K562 (cell line): ENCODE results near the gene OR10H3. TPM values are rescaled to one million over a fixed set of nuclear protein-coding genes. Genes with fewer than 3 reads are reported as not detected.

Experiments used
- ATAC-seq: fragments of 200-7000 bp; cut with Tn5 transposase; 3 replicates; pipeline ENCODE4 v1.9.1; 2020; ENCODE audit warnings: moderate library complexity
- BruUV-seq: library from RNA; stranded (reverse); fragments of 400-500 nt; replicated peaks from 2 replicates; lab custom pipeline; 2021; lab: Mats Ljungman, UMichigan
- CTCF ChIA-PET: fragments of 300-600 bp; formaldehyde crosslinking; extraction: SDS; loops from one replicate; lab custom pipeline; 2021; ENCODE audit warnings: low intra/inter-chr PET ratio; lab: Yijun Ruan, JAX
- POLR2A ChIA-PET: fragments of 300-600, 350-650 bp; sonication (Branson Sonifier 250); formaldehyde crosslinking; extraction: SDS; loops from one replicate; lab custom pipeline; 2021; ENCODE audit warnings: antibody characterized with exemption, inconsistent platforms; lab: Yijun Ruan, JAX
- DNase-seq, 4 experiments: peaks; one replicate each; pipeline versions ENCODE4 v3.0.0 to v3.0.0-alpha.2; 2011 to 2018; ENCODE audit warnings: low spot score in 3 of 4, mixed read lengths in 3 of 4; ENCODE audit errors: extremely low read depth in 1 of 4
- FAIRE-seq: peaks from 2 replicates; lab custom pipeline; 2011; peaks lifted over from hg19 to GRCh38; lab: Jason Lieb, UNC
- H2AFZ ChIP-seq: 2 replicates; pipeline ENCODE4 v1.6.0; 2011; ENCODE audit warnings: low read depth, low read length, control low read depth, inconsistent platforms
- H3K27ac ChIP-seq: fragments of 200-600 bp; 3 replicates; pipeline ENCODE4 v1.8.0; 2011; ENCODE audit warnings: low read depth, mild to moderate bottlenecking, control low read depth, inconsistent platforms, low read length, moderate library complexity, mixed read lengths; ENCODE audit errors: extremely low read depth
- H3K27me3 ChIP-seq, 2 experiments: fragments of 300-600 bp in 1 of 2; 2 replicates in 1 of 2; 3 replicates in 1 of 2; pipeline versions ENCODE4 v1.6.0 to v1.8.0; 2011; ENCODE audit warnings: inconsistent platforms in 2 of 2, low read length in 2 of 2, mild to moderate bottlenecking in 1 of 2, mixed read lengths in 1 of 2, moderate library complexity in 1 of 2; ENCODE audit not compliant: control insufficient read depth in 2 of 2, insufficient read depth in 2 of 2
- H3K36me3 ChIP-seq: fragments of 300-600 bp; 3 replicates; pipeline ENCODE4 v1.8.0; 2011; ENCODE audit warnings: mild to moderate bottlenecking, low read length, inconsistent platforms; ENCODE audit not compliant: control insufficient read depth, insufficient read depth
- H3K4me1 ChIP-seq, 2 experiments: fragments of 200-600 bp in 1 of 2; replicated peaks in 1 of 2; 2 replicates in 1 of 2; 3 replicates in 1 of 2; pipeline versions ENCODE4 v1.5.1 to v1.8.0; 2011; ENCODE audit warnings: inconsistent platforms in 2 of 2, low read length in 2 of 2, mild to moderate bottlenecking in 1 of 2, mixed read lengths in 1 of 2, moderate library complexity in 1 of 2; ENCODE audit not compliant: control insufficient read depth in 2 of 2, insufficient read depth in 2 of 2
- H3K4me2 ChIP-seq: 2 replicates; pipeline ENCODE4 v1.6.1; 2011; ENCODE audit warnings: low read length, control low read depth, inconsistent platforms, mixed read lengths; ENCODE audit not compliant: insufficient read depth
- H3K4me3 ChIP-seq: fragments of 200-600 bp; sonication (generic), shearing (Covaris generic); 2 replicates; pipeline ENCODE4 v1.5.1; 2016; ENCODE audit warnings: control low read depth, inconsistent platforms
- H3K79me2 ChIP-seq: fragments of 200-600 bp; 3 replicates; pipeline ENCODE4 v1.8.0; 2011; ENCODE audit warnings: low read length, inconsistent platforms; ENCODE audit not compliant: control insufficient read depth, insufficient read depth
- H3K9ac ChIP-seq, 2 experiments: 2 replicates each; pipeline versions ENCODE4 v1.6.0 to v1.6.1; 2011; ENCODE audit warnings: low read depth in 2 of 2, low read length in 2 of 2, control low read depth in 1 of 2, inconsistent platforms in 1 of 2, mild to moderate bottlenecking in 1 of 2, mixed read lengths in 1 of 2; ENCODE audit not compliant: insufficient read depth in 1 of 2
- H3K9me1 ChIP-seq: one replicate; pipeline ENCODE4 v1.6.0; 2011; ENCODE audit warnings: inconsistent platforms, mild to moderate bottlenecking, low read length, moderate library complexity; ENCODE audit not compliant: control insufficient read depth, insufficient read depth
- H3K9me3 ChIP-seq: replicated peaks from 2 replicates; pipeline ENCODE4 v1.5.1; 2011; ENCODE audit warnings: low read depth, low read length, inconsistent platforms; ENCODE audit not compliant: control insufficient read depth, insufficient read depth
- H4K20me1 ChIP-seq: replicated peaks from 2 replicates; pipeline ENCODE4 v1.6.1; 2011; ENCODE audit warnings: low read length, inconsistent platforms, mixed read lengths; ENCODE audit not compliant: control insufficient read depth, insufficient read depth
- EHMT2 ChIP-seq: fragments of 450-650 bp; IDR thresholded peaks from 2 replicates; pipeline ENCODE4 v1.6.1; 2018; ENCODE audit warnings: antibody characterized with exemption
- MIER1 ChIP-seq: fragments of 450-650 bp; IDR thresholded peaks from 2 replicates; pipeline ENCODE4 v1.6.1; 2016; ENCODE audit warnings: antibody characterized with exemption, mild to moderate bottlenecking, low read depth
- ZBTB1 ChIP-seq: sonication (generic); formaldehyde crosslinking; IDR thresholded peaks from 2 replicates; pipeline ENCODE4 v1.8.1; 2023; ENCODE audit warnings: missing genetic modification reagents, low read depth, mild to moderate bottlenecking, borderline replicate concordance
- ZBTB7A ChIP-seq: IDR thresholded peaks from 2 replicates; pipeline ENCODE4 v1.6.1; 2011; ENCODE audit warnings: low read depth, mild to moderate bottlenecking, low read length, moderate library complexity, borderline replicate concordance; ENCODE audit not compliant: control insufficient read depth
- ZC3H4 ChIP-seq: sonication (generic); formaldehyde crosslinking; IDR thresholded peaks from 2 replicates; pipeline ENCODE4 v1.9.0; 2021; ENCODE audit warnings: missing genetic modification reagents, borderline replicate concordance
- ZFP36 ChIP-seq: fragments of 150-350 bp; IDR thresholded peaks from 2 replicates; pipeline ENCODE4 v1.6.1; 2018; ENCODE audit warnings: low read length, low read depth; ENCODE audit not compliant: partially characterized antibody
- WGBS: fragments of 100-300 bp; shearing (Covaris generic); methylation state at CpG from one replicate; pipeline ENCODE4 v1.1.6; 2016; ENCODE audit warnings: low coverage, mixed read lengths; ENCODE audit not compliant: insufficient coverage; ENCODE audit errors: missing lambda C conversion rate; 5-methylcytosine and 5-hydroxymethylcytosine counted together
- in situ Hi-C: fragments of 300-500 bp; cut with MboI; formaldehyde crosslinking; loops from 4 replicates; pipeline ENCODE4 v1.15.0; 2018; ENCODE audit warnings: inconsistent platforms, mixed read lengths
- intact Hi-C: fragments of 100-400 bp; cut with micrococcal nuclease; formaldehyde crosslinking; loops from 2 replicates; pipeline ENCODE4 v1.14.2; 2022
- polyA plus RNA-seq, 8 experiments: library from polyadenylated mRNA; depleted of rRNA in 4 of 8; stranded (reverse) in 5 of 8; unstranded in 3 of 8; fragments of >200 nt; fragmentation: Nextera tagmentation in 2 of 8; fragmentation: Illumina TruSeq in 1 of 8; extraction: Ambion mirVana in 2 of 8; extraction: Trizol in 1 of 8; gene quantifications; 2 replicates each; pipeline versions ENCODE4 v1.2.1 to v1.2.3, GENCODE V29; 2011 to 2014; ENCODE audit warnings: inconsistent platforms in 1 of 8, missing spikeins in 1 of 8
- total RNA-seq, 7 experiments: library from RNA; depleted of rRNA in 6 of 7; stranded (reverse); fragments of >200 nt in 6 of 7; fragmentation: Illumina TruSeq in 2 of 7; extraction: Trizol in 2 of 7; gene quantifications; 2 replicates each; pipeline versions ENCODE4 v1.2.1 to v1.2.3, GENCODE V29; 2011 to 2021; ENCODE audit warnings: low replicate concordance in 1 of 7
- TF ChIP-seq, protein P1 (sequence below), 2 experiments: fragments of 450-650 bp; formaldehyde crosslinking in 1 of 2; IDR thresholded peaks; 2 replicates each; pipeline versions ENCODE4 v1.4.0 to v1.6.1; 2014 to 2020; ENCODE audit warnings: mild to moderate bottlenecking in 2 of 2, borderline replicate concordance in 1 of 2, low read depth in 1 of 2
- TF ChIP-seq, protein P2 (sequence below), 2 experiments: fragments of 200-800 bp in 1 of 2; sonication (Bioruptor generic) in 1 of 2; sonication (generic) in 1 of 2; formaldehyde crosslinking in 1 of 2; IDR thresholded peaks in 1 of 2; conservative IDR thresholded peaks in 1 of 2; 2 replicates each; pipeline versions ENCODE4 v1.5.0 to v1.6.1; 2016 to 2020; ENCODE audit warnings: missing compliant biosample characterization in 1 of 2, missing genetic modification characterization in 1 of 2, missing genetic modification reagents in 1 of 2

Gene OR10H3
- total and polyA plus RNA-seq, 9 of the 15 experiments (the other 6 are each of a cell fraction or from before 2014, with no cell fraction given): not detected

DNA sequence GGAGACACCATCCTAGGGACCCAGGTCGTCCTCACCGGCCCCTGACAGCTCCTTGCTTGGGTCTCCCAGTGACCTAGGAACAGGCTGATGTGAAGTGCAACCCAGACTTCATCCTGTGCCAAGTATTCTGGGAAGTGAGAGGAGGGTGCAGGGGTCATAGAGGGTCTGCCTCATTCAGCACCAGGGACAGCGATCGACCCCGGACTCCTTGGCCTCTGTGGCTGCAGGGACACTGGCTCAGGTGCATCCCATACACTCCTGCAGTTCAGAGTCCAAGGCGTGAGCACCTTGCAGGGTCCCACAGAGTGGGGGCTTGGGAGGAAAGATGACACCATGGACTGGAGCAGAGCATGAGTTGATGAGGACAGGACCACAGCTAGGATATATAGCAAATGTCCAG lies 20.0 kb upstream of the OR10H3 start:
- H3K79me2 ChIP-seq: no peaks in the 10 kb centered on the region
- no peaks in the 10 kb centered on the region for H3K36me3 ChIP-seq
- TF ChIP-seq ZC3H4 (CRISPR knock-in tag): no peak
- TF ChIP-seq, protein P1, sequence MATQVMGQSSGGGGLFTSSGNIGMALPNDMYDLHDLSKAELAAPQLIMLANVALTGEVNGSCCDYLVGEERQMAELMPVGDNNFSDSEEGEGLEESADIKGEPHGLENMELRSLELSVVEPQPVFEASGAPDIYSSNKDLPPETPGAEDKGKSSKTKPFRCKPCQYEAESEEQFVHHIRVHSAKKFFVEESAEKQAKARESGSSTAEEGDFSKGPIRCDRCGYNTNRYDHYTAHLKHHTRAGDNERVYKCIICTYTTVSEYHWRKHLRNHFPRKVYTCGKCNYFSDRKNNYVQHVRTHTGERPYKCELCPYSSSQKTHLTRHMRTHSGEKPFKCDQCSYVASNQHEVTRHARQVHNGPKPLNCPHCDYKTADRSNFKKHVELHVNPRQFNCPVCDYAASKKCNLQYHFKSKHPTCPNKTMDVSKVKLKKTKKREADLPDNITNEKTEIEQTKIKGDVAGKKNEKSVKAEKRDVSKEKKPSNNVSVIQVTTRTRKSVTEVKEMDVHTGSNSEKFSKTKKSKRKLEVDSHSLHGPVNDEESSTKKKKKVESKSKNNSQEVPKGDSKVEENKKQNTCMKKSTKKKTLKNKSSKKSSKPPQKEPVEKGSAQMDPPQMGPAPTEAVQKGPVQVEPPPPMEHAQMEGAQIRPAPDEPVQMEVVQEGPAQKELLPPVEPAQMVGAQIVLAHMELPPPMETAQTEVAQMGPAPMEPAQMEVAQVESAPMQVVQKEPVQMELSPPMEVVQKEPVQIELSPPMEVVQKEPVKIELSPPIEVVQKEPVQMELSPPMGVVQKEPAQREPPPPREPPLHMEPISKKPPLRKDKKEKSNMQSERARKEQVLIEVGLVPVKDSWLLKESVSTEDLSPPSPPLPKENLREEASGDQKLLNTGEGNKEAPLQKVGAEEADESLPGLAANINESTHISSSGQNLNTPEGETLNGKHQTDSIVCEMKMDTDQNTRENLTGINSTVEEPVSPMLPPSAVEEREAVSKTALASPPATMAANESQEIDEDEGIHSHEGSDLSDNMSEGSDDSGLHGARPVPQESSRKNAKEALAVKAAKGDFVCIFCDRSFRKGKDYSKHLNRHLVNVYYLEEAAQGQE (IDR thresholded peaks at IDR 0.05; ENCODE audit: borderline replicate concordance): peak; percentile 94
- TF ChIP-seq, protein P1 (CRISPR knock-in tag; IDR thresholded peaks at IDR 0.05; ENCODE audit: low read depth): peak; percentile 73
- peak; percentile 28; the same call in 1 of the 2 replicates for TF ChIP-seq ZBTB7A
- TF ChIP-seq, protein P2, sequence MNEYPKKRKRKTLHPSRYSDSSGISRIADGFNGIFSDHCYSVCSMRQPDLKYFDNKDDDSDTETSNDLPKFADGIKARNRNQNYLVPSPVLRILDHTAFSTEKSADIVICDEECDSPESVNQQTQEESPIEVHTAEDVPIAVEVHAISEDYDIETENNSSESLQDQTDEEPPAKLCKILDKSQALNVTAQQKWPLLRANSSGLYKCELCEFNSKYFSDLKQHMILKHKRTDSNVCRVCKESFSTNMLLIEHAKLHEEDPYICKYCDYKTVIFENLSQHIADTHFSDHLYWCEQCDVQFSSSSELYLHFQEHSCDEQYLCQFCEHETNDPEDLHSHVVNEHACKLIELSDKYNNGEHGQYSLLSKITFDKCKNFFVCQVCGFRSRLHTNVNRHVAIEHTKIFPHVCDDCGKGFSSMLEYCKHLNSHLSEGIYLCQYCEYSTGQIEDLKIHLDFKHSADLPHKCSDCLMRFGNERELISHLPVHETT (CRISPR knock-in tag; conservative IDR thresholded peaks at IDR 0.05 in 1 of 2, IDR thresholded peaks at IDR 0.05 in 1 of 2): no peak
- TF ChIP-seq MIER1: peak; percentile 82; the same call in 1 of the 2 replicates
- TF ChIP-seq ZBTB1 (CRISPR knock-in tag): no peak
- TF ChIP-seq ZFP36: no peak
- TF ChIP-seq EHMT2: peak; percentile 80
- 2% methylated on average over 6 of the region's 6 CpGs for WGBS
- H2AFZ ChIP-seq: no peak overlapping the region
- H3K9me3 ChIP-seq: no peaks in the 10 kb centered on the region
- intact Hi-C loops: no loop called here
- peaks cover 0 to 1% of the 10 kb centered on the region in 2 experiments; a peak in 2 of 5 replicates for H3K27me3 ChIP-seq
- ChIA-PET CTCF (no interaction called here), POLR2A (no interaction called here)
- in situ Hi-C loops: no loop called here
- ATAC-seq: no peak
- peaks cover 0 to under 1% of the 10 kb centered on the region in 2 experiments; a peak in 1 of 5 replicates for H3K4me1 ChIP-seq
- H3K4me2 ChIP-seq: no peak overlapping the region
- H4K20me1 ChIP-seq: no peaks in the 10 kb centered on the region; the same call in 1 of the 2 replicates
- H3K9me1 ChIP-seq: no peaks in the 10 kb centered on the region
- H3K9ac ChIP-seq: no peak overlapping the region
- no peak overlapping the region for H3K27ac ChIP-seq
- no TSS peak for BruUV-seq
- peak in 1 of 4 experiments; percentile 24 for DNase-seq
- no peak overlapping the region for H3K4me3 ChIP-seq
- no peak for FAIRE-seq
